Germinal center (tissue), 1 donor: Measurements from ENCODE around the gene ATG7.
"Not testable (repeated sequence)": the region's sequence is repeated elsewhere in the genome, so short reads cannot be mapped to it uniquely, and the experiment has no call there.

ENCODE experiments used
- DNase-seq: peaks from one replicate; pipeline ENCODE4 v3.0.0; 2012; ENCODE audit warnings: mixed read lengths, low spot score

Gene ATG7

GRCh38 chr3:11297126-11297525 lies 24.9 kb downstream of the ATG7 start:
- DNase-seq, result no peak

GRCh38 chr3:11300970-11301369 lies 28.8 kb downstream of the ATG7 start:
- DNase-seq, result no peak

GRCh38 chr3:11302444-11302843 lies 30.2 kb downstream of the ATG7 start:
- DNase-seq, result no peak

GRCh38 chr3:11304175-11304574 lies 32.0 kb downstream of the ATG7 start:
- DNase-seq, result no peak

GRCh38 chr3:11305509-11305908 lies 33.3 kb downstream of the ATG7 start:
- no peak for DNase-seq

- DNase-seq, result no peak
Measured at GRCh38 chr3:11306817-11307589, 34.8 kb downstream of the ATG7 start.

GRCh38 chr3:11307830-11308432 lies 35.7 kb downstream of the ATG7 start:
- no peak for DNase-seq

- DNase-seq, result no peak
Measured at GRCh38 chr3:11310258-11310657, 38.1 kb downstream of the ATG7 start.

- DNase-seq, result no peak
Measured at GRCh38 chr3:11312166-11312565, 40.0 kb downstream of the ATG7 start.

GRCh38 chr3:11317300-11317699 lies 45.1 kb downstream of the ATG7 start:
- DNase-seq, result no peak

GRCh38 chr3:11322931-11323330 lies 50.7 kb downstream of the ATG7 start:
- DNase-seq, result no peak

GRCh38 chr3:11323813-11324212 lies 51.6 kb downstream of the ATG7 start:
- no peak for DNase-seq

GRCh38 chr3:11327619-11328018 lies 55.4 kb downstream of the ATG7 start:
- DNase-seq, result no peak

- DNase-seq, result no peak
Measured at GRCh38 chr3:11328196-11328945, 56.2 kb downstream of the ATG7 start.

GRCh38 chr3:11329777-11330176 lies 57.6 kb downstream of the ATG7 start:
- DNase-seq, result no peak

GRCh38 chr3:11331101-11331500 lies 58.9 kb downstream of the ATG7 start:
- no peak for DNase-seq

- DNase-seq, result peak; percentile 45
Measured at GRCh38 chr3:11335056-11335608, 62.9 kb downstream of the ATG7 start.

- no peak for DNase-seq
Measured at GRCh38 chr3:11339541-11339940, 67.3 kb downstream of the ATG7 start.

GRCh38 chr3:11346416-11346815 lies 74.2 kb downstream of the ATG7 start:
- no peak for DNase-seq

GRCh38 chr3:11348877-11349276 lies 76.7 kb downstream of the ATG7 start:
- DNase-seq, result not testable (repeated sequence)

- DNase-seq, result no peak
Measured at GRCh38 chr3:11349446-11349845, 77.2 kb downstream of the ATG7 start.

GRCh38 chr3:11350374-11350773 lies 78.2 kb downstream of the ATG7 start:
- DNase-seq, result no peak

- no peak for DNase-seq
Measured at GRCh38 chr3:11351451-11351850, 79.3 kb downstream of the ATG7 start.
